Measurements from ENCODE around the gene NLRC3. TPM values are rescaled to one million over a fixed set of nuclear protein-coding genes. Genes with fewer than 3 reads are reported as not detected.

NLRC3 gene
- total RNA-seq, 1 donor from 2014 or later = 3.2 TPM

DNA sequence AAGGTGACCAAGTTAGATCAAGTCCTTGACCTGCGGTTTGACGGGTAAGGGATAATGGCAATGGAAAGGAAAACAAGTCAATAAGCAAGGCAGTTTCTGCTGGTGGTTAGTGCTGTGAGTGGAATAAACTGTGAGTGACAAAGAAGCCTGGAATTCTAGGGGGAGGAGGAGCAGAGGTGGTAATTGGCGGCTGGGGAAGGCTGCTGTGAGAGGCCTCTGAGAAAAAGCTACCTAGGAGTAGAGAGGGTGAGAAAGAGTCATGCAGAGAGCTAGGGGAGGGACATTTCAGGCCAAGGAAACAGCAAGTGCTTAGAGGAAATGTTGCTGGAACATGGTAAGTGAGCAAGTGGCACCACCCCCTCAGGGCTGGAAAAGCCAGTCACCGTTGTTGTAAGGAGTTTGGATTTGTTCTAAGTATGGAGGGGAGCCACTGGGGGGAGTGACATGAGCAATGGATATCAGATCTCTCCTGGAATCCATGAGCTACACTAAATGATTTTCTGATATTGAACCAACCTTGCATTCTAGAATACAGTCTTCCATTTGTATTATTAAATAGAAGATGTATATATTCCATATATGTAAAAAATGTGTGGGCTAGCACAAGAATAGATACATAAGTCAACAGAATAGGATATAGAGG is 6.7 kb downstream of the NLRC3 start:
- Mint-ChIP-seq H3K4me3 (ENCODE audit: unreplicated experiment) (no peak overlapping the region), H3K27me3 (ENCODE audit: unreplicated experiment) (no peaks in the 10 kb centered on the region)

DNA sequence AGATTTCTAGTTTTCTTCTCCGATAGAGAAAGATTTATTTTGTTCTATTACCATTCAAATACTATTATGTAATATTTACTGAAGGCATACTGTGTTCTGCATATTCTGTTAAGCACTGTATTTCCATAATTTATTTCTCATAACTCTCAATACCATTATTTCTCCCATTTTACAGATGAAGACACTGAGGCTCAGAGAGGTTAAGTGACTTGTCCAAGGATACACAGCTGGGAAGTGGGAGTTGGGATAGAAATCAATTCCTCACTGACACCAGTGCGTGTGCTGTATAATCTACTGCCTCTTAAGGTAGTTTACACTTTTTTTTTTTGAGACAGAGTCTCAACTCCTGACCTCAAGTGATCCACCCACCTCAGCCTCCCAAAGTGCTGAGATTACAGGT is 7.4 kb downstream of the NLRC3 start:
- H3K4me3 Mint-ChIP-seq (ENCODE audit: unreplicated experiment) = no peak overlapping the region
- peaks cover 4% of the 10 kb centered on the region for H3K36me3 Mint-ChIP-seq (ENCODE audit: low read depth, unreplicated experiment)
- TF ChIP-seq, protein P1, sequence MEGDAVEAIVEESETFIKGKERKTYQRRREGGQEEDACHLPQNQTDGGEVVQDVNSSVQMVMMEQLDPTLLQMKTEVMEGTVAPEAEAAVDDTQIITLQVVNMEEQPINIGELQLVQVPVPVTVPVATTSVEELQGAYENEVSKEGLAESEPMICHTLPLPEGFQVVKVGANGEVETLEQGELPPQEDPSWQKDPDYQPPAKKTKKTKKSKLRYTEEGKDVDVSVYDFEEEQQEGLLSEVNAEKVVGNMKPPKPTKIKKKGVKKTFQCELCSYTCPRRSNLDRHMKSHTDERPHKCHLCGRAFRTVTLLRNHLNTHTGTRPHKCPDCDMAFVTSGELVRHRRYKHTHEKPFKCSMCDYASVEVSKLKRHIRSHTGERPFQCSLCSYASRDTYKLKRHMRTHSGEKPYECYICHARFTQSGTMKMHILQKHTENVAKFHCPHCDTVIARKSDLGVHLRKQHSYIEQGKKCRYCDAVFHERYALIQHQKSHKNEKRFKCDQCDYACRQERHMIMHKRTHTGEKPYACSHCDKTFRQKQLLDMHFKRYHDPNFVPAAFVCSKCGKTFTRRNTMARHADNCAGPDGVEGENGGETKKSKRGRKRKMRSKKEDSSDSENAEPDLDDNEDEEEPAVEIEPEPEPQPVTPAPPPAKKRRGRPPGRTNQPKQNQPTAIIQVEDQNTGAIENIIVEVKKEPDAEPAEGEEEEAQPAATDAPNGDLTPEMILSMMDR (IDR thresholded peaks at IDR 0.05; ENCODE audit: unreplicated experiment) = no peak
- no peaks in the 10 kb centered on the region for H3K4me1 Mint-ChIP-seq (ENCODE audit: unreplicated experiment)
- H3K27ac Mint-ChIP-seq (ENCODE audit: unreplicated experiment) = no peak overlapping the region
- no peaks in the 10 kb centered on the region for H3K9me3 Mint-ChIP-seq (ENCODE audit: unreplicated experiment)
- no peaks in the 10 kb centered on the region for H3K27me3 Mint-ChIP-seq (ENCODE audit: unreplicated experiment)
- DNase-seq (ENCODE audit: low spot score) = no peak

More for the DNA sequence above, 6.7 kb downstream of the NLRC3 start:
- Mint-ChIP-seq H3K9me3 (ENCODE audit: unreplicated experiment) (no peaks in the 10 kb centered on the region), H3K4me1 (ENCODE audit: unreplicated experiment) (no peaks in the 10 kb centered on the region), H3K36me3 (ENCODE audit: low read depth, unreplicated experiment) (peaks cover 4% of the 10 kb centered on the region), H3K27ac (ENCODE audit: unreplicated experiment) (no peak overlapping the region)
- DNase-seq (ENCODE audit: low spot score) = no peak
- TF ChIP-seq, protein P1 (IDR thresholded peaks at IDR 0.05; ENCODE audit: unreplicated experiment) = no peak

- Mint-ChIP-seq H3K27me3 (ENCODE audit: unreplicated experiment) (peaks cover 3% of the 10 kb centered on the region), H3K4me3 (ENCODE audit: unreplicated experiment) (no peak overlapping the region), H3K27ac (ENCODE audit: unreplicated experiment) (no peak overlapping the region), H3K4me1 (ENCODE audit: unreplicated experiment) (no peaks in the 10 kb centered on the region), H3K9me3 (ENCODE audit: unreplicated experiment) (no peaks in the 10 kb centered on the region), H3K36me3 (ENCODE audit: low read depth, unreplicated experiment) (peaks cover 7% of the 10 kb centered on the region)
- TF ChIP-seq, protein P1 (IDR thresholded peaks at IDR 0.05; ENCODE audit: unreplicated experiment) = no peak
- DNase-seq (ENCODE audit: low spot score) = no peak
These were observed 10.2 kb downstream of the NLRC3 start for GRCh38 chr16:3566990-3567389.

- DNase-seq (ENCODE audit: low spot score) = no peak
- no peak overlapping the region for H3K4me3 Mint-ChIP-seq (ENCODE audit: unreplicated experiment)
- no peak overlapping the region for H3K27ac Mint-ChIP-seq (ENCODE audit: unreplicated experiment)
- H3K4me1 Mint-ChIP-seq (ENCODE audit: unreplicated experiment) = no peaks in the 10 kb centered on the region
- H3K36me3 Mint-ChIP-seq (ENCODE audit: low read depth, unreplicated experiment) = peaks cover 3% of the 10 kb centered on the region
- TF ChIP-seq, protein P1 (IDR thresholded peaks at IDR 0.05; ENCODE audit: unreplicated experiment) = no peak
- H3K27me3 Mint-ChIP-seq (ENCODE audit: unreplicated experiment) = peaks cover 4% of the 10 kb centered on the region
- H3K9me3 Mint-ChIP-seq (ENCODE audit: unreplicated experiment) = no peaks in the 10 kb centered on the region
These were observed 12.4 kb downstream of the NLRC3 start for GRCh38 chr16:3564889-3565141.

DNA sequence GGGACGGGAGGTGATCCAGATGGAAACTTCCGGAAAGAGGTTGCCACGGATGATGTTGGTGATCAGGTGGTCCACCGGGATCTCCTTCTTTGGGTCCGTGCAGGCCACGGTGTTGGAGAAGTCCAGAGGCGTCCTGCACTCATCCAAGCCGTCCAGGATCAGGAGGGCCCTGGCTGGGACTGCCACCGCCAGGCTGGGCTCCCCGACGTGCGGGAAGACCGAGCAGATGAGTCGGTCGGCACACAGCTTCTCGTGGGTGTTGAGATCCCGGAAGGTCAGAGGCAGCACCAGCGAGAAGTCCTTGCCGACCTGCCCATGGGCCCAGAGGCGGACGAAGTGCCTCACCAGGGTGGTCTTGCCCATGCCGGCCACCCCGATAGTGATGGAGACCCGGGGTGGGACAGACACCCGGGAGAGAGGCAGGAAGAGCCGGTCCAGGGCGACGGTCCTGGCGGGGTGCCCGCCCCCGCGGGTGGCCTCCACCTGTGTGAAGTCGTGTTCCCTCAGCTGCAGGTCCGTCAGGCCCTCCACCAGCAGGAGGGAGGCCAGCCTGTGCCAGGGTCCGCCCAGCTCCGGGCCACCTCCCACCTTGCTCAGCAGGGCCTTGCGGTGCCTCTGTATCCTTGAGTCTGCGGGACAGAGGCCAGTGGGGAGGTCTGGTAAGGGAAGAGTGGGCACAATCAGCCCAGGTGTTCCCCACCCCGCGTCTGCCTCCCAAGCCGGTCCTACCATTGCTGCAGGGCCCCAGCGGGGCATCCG is 12.9 kb downstream of the NLRC3 start:
- H3K9me3 Mint-ChIP-seq (ENCODE audit: unreplicated experiment) = no peaks in the 10 kb centered on the region
- H3K36me3 Mint-ChIP-seq (ENCODE audit: low read depth, unreplicated experiment) = peaks cover 3% of the 10 kb centered on the region
- no peak for DNase-seq (ENCODE audit: low spot score)
- no peak overlapping the region for H3K27ac Mint-ChIP-seq (ENCODE audit: unreplicated experiment)
- no peaks in the 10 kb centered on the region for H3K4me1 Mint-ChIP-seq (ENCODE audit: unreplicated experiment)
- TF ChIP-seq, protein P1 (IDR thresholded peaks at IDR 0.05; ENCODE audit: unreplicated experiment) = no peak
- H3K27me3 Mint-ChIP-seq (ENCODE audit: unreplicated experiment) = peaks cover 4% of the 10 kb centered on the region
- H3K4me3 Mint-ChIP-seq (ENCODE audit: unreplicated experiment) = no peak overlapping the region

Data from endothelial cell (in vitro differentiated cells).